GM12873 (cell line): ENCODE measurements around the gene FBXO3.

Experiments used
- TF ChIP-seq, protein P1 (sequence below): IDR thresholded peaks from 2 replicates; pipeline ENCODE4 v1.5.1; 2012; ENCODE audit warnings: low read depth, mild to moderate bottlenecking, moderate library complexity, low read length, control low read depth; ENCODE audit not compliant: insufficient read depth; ENCODE audit errors: missing control alignments

The FBXO3 gene

DNA sequence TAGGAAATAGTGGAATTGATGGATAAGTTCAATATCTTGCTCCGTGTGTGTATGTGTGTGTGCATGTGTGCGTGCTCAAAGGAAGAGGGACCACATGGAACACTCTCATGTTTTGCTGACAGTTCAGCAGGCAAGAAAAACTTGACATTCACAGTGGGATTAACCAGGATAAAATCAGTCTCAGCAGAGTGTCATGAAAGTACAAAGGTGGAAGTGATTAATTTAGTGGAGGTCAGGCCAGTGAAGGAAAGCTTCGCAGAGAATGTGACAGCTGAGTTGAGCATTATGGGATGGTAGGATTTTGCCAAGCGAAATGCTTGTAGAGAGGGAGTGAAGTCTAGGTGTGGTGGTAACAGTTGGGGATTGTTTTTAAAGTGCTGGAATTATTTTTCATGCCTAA lies 15.7 kb upstream of the FBXO3 start:
- TF ChIP-seq, protein P1, sequence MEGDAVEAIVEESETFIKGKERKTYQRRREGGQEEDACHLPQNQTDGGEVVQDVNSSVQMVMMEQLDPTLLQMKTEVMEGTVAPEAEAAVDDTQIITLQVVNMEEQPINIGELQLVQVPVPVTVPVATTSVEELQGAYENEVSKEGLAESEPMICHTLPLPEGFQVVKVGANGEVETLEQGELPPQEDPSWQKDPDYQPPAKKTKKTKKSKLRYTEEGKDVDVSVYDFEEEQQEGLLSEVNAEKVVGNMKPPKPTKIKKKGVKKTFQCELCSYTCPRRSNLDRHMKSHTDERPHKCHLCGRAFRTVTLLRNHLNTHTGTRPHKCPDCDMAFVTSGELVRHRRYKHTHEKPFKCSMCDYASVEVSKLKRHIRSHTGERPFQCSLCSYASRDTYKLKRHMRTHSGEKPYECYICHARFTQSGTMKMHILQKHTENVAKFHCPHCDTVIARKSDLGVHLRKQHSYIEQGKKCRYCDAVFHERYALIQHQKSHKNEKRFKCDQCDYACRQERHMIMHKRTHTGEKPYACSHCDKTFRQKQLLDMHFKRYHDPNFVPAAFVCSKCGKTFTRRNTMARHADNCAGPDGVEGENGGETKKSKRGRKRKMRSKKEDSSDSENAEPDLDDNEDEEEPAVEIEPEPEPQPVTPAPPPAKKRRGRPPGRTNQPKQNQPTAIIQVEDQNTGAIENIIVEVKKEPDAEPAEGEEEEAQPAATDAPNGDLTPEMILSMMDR: no peak

DNA sequence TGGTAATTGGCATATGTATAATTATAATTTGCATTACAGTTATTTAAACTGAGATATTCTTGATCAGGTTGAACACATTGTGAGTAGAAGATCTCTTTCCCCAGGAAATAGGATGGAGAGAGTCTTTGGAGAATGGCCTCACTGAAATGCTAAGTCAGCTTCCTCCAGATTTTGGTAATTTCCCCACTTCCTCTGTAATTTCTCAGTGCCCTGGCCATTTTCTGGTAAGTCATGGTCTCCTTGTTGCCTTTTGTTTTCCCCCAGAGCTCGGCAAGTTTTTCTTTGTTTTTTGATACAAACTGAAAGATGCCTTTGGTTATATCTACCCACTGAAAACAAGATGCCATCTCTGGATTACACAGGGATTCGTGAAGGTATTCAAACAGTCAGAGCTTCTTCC lies 12.8 kb upstream of the FBXO3 start:
- TF ChIP-seq, protein P1: no peak

DNA sequence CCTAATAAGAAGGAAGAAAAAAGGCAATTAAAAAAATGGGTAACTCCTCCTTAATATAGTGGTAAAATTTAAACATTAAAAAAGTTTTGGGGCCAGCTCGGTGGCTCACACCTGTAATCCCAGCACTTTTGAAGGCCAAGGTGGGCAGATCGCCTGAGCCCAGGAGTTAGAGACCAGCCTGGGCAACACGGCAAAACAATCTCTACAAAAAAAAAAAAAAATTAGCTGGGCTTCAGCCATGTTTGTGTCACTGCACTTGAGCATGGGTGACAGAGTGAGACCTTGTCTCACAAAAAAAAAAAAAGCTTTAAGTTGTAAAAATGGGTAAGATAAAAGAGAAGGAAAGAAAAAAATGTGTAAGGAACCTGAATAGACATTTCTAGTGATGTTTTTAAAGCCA lies 11.3 kb upstream of the FBXO3 start:
- TF ChIP-seq, protein P1: no peak

DNA sequence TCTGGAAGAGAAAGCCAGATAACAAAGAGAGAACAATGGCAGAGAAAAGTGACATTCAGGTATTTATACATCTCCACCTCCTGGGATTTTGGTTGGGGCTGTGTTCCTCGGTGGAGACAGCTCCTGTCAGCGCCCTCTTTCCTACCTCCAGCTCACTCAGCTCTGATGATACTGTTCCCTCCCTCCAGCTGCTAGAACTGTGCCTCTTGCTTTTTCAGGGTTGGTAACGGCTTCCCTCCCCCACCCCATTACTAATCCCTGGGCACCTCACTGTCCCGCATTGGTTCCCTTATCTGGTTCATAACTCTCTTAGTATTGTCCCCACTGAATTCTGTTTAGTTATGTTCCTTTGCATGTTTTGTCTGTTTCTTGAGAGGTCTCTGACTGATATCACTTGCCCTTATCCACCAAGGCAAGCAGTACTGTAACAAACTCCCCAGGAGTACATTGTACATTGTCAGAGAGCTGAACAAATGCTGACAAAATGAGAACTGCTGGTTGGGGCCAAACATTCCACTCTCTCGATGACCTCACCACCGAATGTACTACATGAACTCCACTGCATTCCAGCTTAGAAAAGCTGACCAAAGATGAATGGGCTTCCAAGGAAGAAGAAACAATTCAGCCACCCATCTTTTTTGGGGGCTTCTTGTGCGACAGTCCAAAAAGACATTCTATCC lies 5.7 kb upstream of the FBXO3 start:
- TF ChIP-seq, protein P1: no peak

DNA sequence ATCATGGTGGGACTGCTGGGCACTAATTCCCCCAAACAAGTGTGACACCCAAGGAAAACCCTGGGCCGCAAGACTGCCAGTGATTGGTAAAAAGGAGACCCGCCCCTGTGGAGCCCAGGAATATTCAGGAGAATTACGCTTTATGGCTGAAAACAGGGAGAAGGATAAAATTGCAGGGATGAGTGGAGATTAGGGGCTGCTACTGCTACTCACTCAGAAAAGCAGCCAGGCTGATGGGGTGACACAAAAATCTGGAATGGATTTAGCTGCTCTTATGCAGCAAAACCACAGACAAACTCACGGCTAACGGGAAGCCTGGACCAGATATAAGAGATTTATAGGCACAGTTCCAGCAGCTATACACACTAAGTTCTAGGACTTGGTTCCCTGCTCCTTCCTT lies 4.4 kb upstream of the FBXO3 start:
- TF ChIP-seq, protein P1: no peak

DNA sequence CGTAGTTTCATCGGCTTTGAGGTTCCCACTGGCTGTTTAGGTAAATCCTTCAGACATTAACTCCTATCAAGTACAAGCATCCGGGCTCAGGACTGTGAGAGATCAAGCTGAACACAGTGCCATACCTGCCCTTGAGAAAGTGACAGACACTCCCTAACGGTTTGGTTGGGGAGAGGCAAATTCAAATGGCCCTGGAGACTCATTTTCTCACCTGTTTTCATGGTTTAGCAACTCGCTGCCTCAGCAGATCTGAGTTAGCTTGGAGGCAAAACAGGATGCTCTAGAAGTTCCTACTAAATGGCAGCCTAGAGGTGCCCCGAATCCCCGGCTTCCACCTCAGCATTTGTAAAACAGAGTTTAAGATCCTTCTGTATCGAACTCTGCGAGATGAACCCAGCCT lies 3.6 kb upstream of the FBXO3 start:
- TF ChIP-seq, protein P1: no peak

DNA sequence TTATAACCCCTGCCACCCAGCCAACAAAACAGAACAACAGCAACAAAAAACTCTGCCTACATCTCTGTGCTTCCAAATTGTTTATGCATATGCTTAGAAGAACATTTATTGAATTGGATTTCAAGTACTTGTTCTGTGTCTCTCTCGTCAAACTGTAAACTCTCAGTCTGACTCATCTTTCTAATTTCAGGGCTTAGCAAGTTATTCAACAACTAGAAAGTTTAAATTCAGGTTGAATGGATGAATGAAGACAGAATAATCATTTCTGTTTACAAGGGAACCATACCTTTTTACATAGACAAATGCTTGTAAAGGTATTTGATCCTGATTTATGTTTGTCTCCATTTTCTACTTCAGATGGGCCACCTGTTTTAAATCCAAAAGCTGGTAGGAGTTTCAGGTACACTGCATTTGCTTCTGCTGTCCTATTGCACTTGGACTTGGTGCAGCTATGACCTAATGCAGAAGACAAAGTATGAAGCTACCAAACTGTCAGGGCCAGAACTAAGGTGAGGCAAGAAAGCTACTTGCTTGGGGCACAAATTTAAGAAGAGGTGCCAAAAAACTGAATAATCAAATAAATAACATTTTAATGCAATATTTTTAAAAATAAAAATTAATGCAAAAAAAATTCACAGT lies 1.6 kb upstream of the FBXO3 start:
- TF ChIP-seq, protein P1: no peak
